Endothelial cell of umbilical vein (primary cell): Measurements from ENCODE around the gene TTL. TPM values are rescaled to one million over a fixed set of nuclear protein-coding genes. Genes with fewer than 3 reads are reported as not detected.

Source experiments
- BruUV-seq: library from RNA; stranded (reverse); fragments of 400-500 nt; replicated peaks from 2 replicates; lab custom pipeline; 2021; lab: Mats Ljungman, UMichigan
- CTCF ChIA-PET: fragments of 300-600, 350-600 bp; sonication (Branson Sonifier 250); formaldehyde crosslinking; loops from one replicate; lab custom pipeline; 2021; ENCODE audit warnings: antibody characterized with exemption, inconsistent platforms; lab: Charles Lee
- POLR2A ChIA-PET: fragments of 300-600, 350-600 bp; sonication (Branson Sonifier 250); formaldehyde crosslinking; loops from one replicate; lab custom pipeline; 2021; ENCODE audit warnings: antibody characterized with exemption, inconsistent platforms; lab: Charles Lee
- DNase-seq: peaks from one replicate; pipeline ENCODE4 v3.0.0-alpha.2; 2011; ENCODE audit warnings: low read depth, low spot score
- FAIRE-seq: peaks from 2 replicates; lab custom pipeline; 2011; peaks lifted over from hg19 to GRCh38; lab: Jason Lieb, UNC
- H2AFZ ChIP-seq: 2 replicates; pipeline ENCODE4 v1.6.0; 2012; ENCODE audit warnings: low read depth, low read length, control low read depth, inconsistent platforms
- H3K27ac ChIP-seq: 2 replicates; pipeline ENCODE4 v1.5.1; 2011; ENCODE audit warnings: low read depth, mild to moderate bottlenecking, control low read depth, low read length, moderate library complexity; ENCODE audit not compliant: insufficient read depth
- H3K27me3 ChIP-seq, 2 experiments: 2 replicates each; pipeline versions ENCODE4 v1.6.0 to v1.6.1; 2011; ENCODE audit warnings: low read length in 2 of 2, mixed read lengths in 1 of 2; ENCODE audit not compliant: control insufficient read depth in 2 of 2, insufficient read depth in 2 of 2
- H3K36me3 ChIP-seq, 2 experiments: 2 replicates in 1 of 2; 3 replicates in 1 of 2; pipeline ENCODE4 v1.5.1; 2011; ENCODE audit warnings: low read length in 2 of 2, mild to moderate bottlenecking in 1 of 2, moderate library complexity in 1 of 2; ENCODE audit not compliant: control insufficient read depth in 2 of 2, insufficient read depth in 2 of 2; ENCODE audit errors: extremely low read depth in 1 of 2
- H3K4me1 ChIP-seq: 3 replicates; pipeline ENCODE4 v1.5.1; 2011; ENCODE audit warnings: mild to moderate bottlenecking, low read length; ENCODE audit not compliant: control insufficient read depth, insufficient read depth; ENCODE audit errors: extremely low read depth
- H3K4me2 ChIP-seq: 2 replicates; pipeline ENCODE4 v1.6.1; 2011; ENCODE audit warnings: low read length, control low read depth, mixed read lengths; ENCODE audit not compliant: insufficient read depth
- H3K4me3 ChIP-seq, 3 experiments: fragments of 200-600 bp in 1 of 3; sonication (generic), shearing (Covaris generic) in 1 of 3; replicated peaks in 1 of 3; 2 replicates each; pipeline ENCODE4 v1.5.1; 2011 to 2016; ENCODE audit warnings: control low read depth in 3 of 3, low read length in 3 of 3, mild to moderate bottlenecking in 2 of 3, inconsistent platforms in 1 of 3, low read depth in 1 of 3, moderate library complexity in 1 of 3; ENCODE audit not compliant: insufficient read depth in 1 of 3
- H3K79me2 ChIP-seq: 2 replicates; pipeline ENCODE4 v1.6.0; 2012; ENCODE audit warnings: low read length, inconsistent platforms; ENCODE audit not compliant: control insufficient read depth, insufficient read depth
- H3K9ac ChIP-seq: replicated peaks from 2 replicates; pipeline ENCODE3; 2011; ENCODE audit warnings: low read length, control low read depth; ENCODE audit not compliant: insufficient read depth; ENCODE audit errors: extremely low read depth
- H3K9me1 ChIP-seq: replicated peaks from 3 replicates; pipeline ENCODE4 v1.6.0; 2011; ENCODE audit warnings: mild to moderate bottlenecking, low read length; ENCODE audit not compliant: control insufficient read depth, insufficient read depth; ENCODE audit errors: extremely low read depth
- H3K9me3 ChIP-seq: replicated peaks from 2 replicates; pipeline ENCODE4 v1.5.1; 2012; ENCODE audit warnings: low read length, inconsistent platforms; ENCODE audit not compliant: control insufficient read depth, insufficient read depth
- H4K20me1 ChIP-seq: replicated peaks from 2 replicates; pipeline ENCODE3; 2011; ENCODE audit warnings: mild to moderate bottlenecking, low read length; ENCODE audit not compliant: control insufficient read depth, insufficient read depth; ENCODE audit errors: extremely low read depth
- EZH2 ChIP-seq: IDR thresholded peaks from 2 replicates; pipeline ENCODE4 v1.6.1; 2012; ENCODE audit warnings: borderline replicate concordance, low read depth, mild to moderate bottlenecking, moderate library complexity, low read length, inconsistent platforms; ENCODE audit not compliant: severe bottlenecking
- FOS ChIP-seq: IDR thresholded peaks from 2 replicates; pipeline ENCODE4 v1.6.1; 2011; ENCODE audit warnings: mild to moderate bottlenecking, low read length, moderate library complexity, borderline replicate concordance; ENCODE audit not compliant: insufficient read depth
- GATA2 ChIP-seq: IDR thresholded peaks from 2 replicates; pipeline ENCODE4 v1.7.0; 2011; ENCODE audit warnings: low read depth, mild to moderate bottlenecking, moderate library complexity, mixed read lengths, low read length; ENCODE audit not compliant: insufficient read length, insufficient read depth
- JUN ChIP-seq: IDR thresholded peaks from 2 replicates; pipeline ENCODE4 v1.6.1; 2011; ENCODE audit warnings: borderline replicate concordance, low read depth; ENCODE audit not compliant: insufficient read length, insufficient read depth
- MYC ChIP-seq: IDR thresholded peaks from one replicate; pipeline ENCODE4 v1.6.1; 2011; ENCODE audit warnings: mild to moderate bottlenecking, low read depth, low read length
- POLR2A ChIP-seq: IDR thresholded peaks from 2 replicates; pipeline ENCODE4 v1.6.1; 2012; ENCODE audit warnings: low read depth, mild to moderate bottlenecking, control low read depth, low read length
- POLR2AphosphoS5 ChIP-seq: IDR thresholded peaks from 2 replicates; pipeline ENCODE4 v1.6.1; 2012; ENCODE audit warnings: low read depth, mild to moderate bottlenecking, control low read depth, low read length, moderate library complexity; ENCODE audit not compliant: insufficient read depth
- dilution Hi-C: fragments of 300-500 bp; cut with MboI; formaldehyde crosslinking; loops from one replicate; pipeline ENCODE4 v1.15.0; 2019; ENCODE audit warnings: low sequenced_read_pairs; ENCODE audit not compliant: extremely low pct_ligation_motif_present
- intact Hi-C: fragments of 100-400 bp; cut with micrococcal nuclease; formaldehyde crosslinking; loops from one replicate; pipeline ENCODE4 v1.10.0; 2022
- polyA plus RNA-seq, 4 experiments: library from polyadenylated mRNA; depleted of rRNA in 3 of 4; stranded (reverse) in 3 of 4; unstranded in 1 of 4; fragments of >200 nt; gene quantifications; 2 replicates each; pipeline versions ENCODE4 v1.2.1 to v1.2.3, GENCODE V29; 2011 to 2012; ENCODE audit warnings: missing spikeins in 1 of 4
- total RNA-seq: library from RNA; stranded (reverse); gene quantifications from 2 replicates; pipeline ENCODE4 v1.2.3, GENCODE V29; 2021
- TF ChIP-seq, protein P1 (sequence below), 2 donors: IDR thresholded peaks; 1 replicate in 1 of 2; 2 replicates in 1 of 2; pipeline ENCODE4 v1.5.1; 2011; ENCODE audit warnings: low read length in 2 of 2, mild to moderate bottlenecking in 2 of 2, moderate library complexity in 2 of 2, control low read depth in 1 of 2, inconsistent platforms in 1 of 2, low read depth in 1 of 2; ENCODE audit not compliant: insufficient read depth in 1 of 2; ENCODE audit errors: extremely low read depth in 1 of 2
- TF ChIP-seq, protein P2 (sequence below): IDR thresholded peaks from 2 replicates; pipeline ENCODE4 v1.6.1; 2011; ENCODE audit not compliant: insufficient read depth, insufficient read length

TTL gene
- total and polyA plus RNA-seq, 2 donors (not counting 3 experiments of a cell fraction or from before 2014, with no cell fraction given) = 21.9 to 66.8 TPM

DNA sequence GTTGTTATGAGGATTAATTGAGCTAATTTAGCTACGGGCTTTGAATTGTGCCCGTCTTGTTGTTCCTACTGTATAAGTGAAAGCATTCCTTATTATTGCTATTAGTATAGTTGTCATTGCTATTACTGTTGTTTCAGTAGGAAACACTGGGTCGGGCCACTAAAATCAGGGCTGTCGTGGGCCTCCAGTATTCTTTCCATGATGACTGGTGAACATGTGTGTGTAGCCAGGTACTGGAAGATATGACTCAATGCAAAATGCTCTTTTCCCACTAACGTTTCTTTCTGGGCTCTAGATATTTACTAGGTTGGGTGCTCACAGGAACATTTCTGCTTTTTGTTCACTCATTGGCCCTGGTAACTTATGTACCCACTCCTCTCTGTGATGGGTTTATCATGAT is 4.9 kb downstream of the TTL start:
- POLR2A ChIA-PET = no interaction called here
- no peak overlapping the region for H3K4me3 ChIP-seq
- H3K9me3 ChIP-seq = no peaks in the 10 kb centered on the region
- dilution Hi-C loops (no loop called here), intact Hi-C loops (no loop called here)
- no peak overlapping the region for H3K4me2 ChIP-seq
- no peaks in the 10 kb centered on the region for H3K9me1 ChIP-seq
- H4K20me1 ChIP-seq = peaks cover 5% of the 10 kb centered on the region
- H2AFZ ChIP-seq = no peak overlapping the region
- TF ChIP-seq, protein P1, sequence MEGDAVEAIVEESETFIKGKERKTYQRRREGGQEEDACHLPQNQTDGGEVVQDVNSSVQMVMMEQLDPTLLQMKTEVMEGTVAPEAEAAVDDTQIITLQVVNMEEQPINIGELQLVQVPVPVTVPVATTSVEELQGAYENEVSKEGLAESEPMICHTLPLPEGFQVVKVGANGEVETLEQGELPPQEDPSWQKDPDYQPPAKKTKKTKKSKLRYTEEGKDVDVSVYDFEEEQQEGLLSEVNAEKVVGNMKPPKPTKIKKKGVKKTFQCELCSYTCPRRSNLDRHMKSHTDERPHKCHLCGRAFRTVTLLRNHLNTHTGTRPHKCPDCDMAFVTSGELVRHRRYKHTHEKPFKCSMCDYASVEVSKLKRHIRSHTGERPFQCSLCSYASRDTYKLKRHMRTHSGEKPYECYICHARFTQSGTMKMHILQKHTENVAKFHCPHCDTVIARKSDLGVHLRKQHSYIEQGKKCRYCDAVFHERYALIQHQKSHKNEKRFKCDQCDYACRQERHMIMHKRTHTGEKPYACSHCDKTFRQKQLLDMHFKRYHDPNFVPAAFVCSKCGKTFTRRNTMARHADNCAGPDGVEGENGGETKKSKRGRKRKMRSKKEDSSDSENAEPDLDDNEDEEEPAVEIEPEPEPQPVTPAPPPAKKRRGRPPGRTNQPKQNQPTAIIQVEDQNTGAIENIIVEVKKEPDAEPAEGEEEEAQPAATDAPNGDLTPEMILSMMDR (IDR thresholded peaks at IDR 0.05; ENCODE audit: extremely low read depth in 1 of 2, insufficient read depth in 1 of 2, low read depth in 1 of 2, low read length in 2 of 2) = no peak
- TF ChIP-seq FOS (no peak), POLR2A (no peak), EZH2 (no peak), POLR2AphosphoS5 (no peak), GATA2 (no peak), MYC (no peak), JUN (no peak)
- TF ChIP-seq, protein P2, sequence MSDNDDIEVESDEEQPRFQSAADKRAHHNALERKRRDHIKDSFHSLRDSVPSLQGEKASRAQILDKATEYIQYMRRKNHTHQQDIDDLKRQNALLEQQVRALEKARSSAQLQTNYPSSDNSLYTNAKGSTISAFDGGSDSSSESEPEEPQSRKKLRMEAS = no peak
- FAIRE-seq = no peak
- no peak for DNase-seq
- BruUV-seq = no TSS peak
- H3K36me3 ChIP-seq = peaks cover 0 to 4% of the 10 kb centered on the region in 2 experiments
- peaks cover 63% of the 10 kb centered on the region for H3K79me2 ChIP-seq
- H3K27ac ChIP-seq = no peak overlapping the region
- H3K9ac ChIP-seq = no peak overlapping the region
- H3K4me1 ChIP-seq = peaks cover 17% of the 10 kb centered on the region
- CTCF ChIA-PET = no interaction called here
- no peaks in the 10 kb centered on the region for H3K27me3 ChIP-seq
